B cell (primary cell): ENCODE measurements around the gene SIGLEC14.

Source experiments
- CTCF ChIP-seq: fragments of 200-600 bp; IDR thresholded peaks from one replicate; pipeline ENCODE4 v1.8.0; 2022; ENCODE audit warnings: antibody characterized with exemption, mild to moderate bottlenecking
- EZH2 ChIP-seq: IDR thresholded peaks from 2 replicates; pipeline ENCODE4 v1.6.1; 2012; ENCODE audit warnings: borderline replicate concordance, low read depth, mild to moderate bottlenecking, moderate library complexity, low read length; ENCODE audit not compliant: insufficient read depth, poor library complexity, severe bottlenecking

- TF ChIP-seq CTCF (no peak), EZH2 (no peak)
Measured at GRCh38 chr19:51695702-51696315, 49.2 kb upstream of the SIGLEC14 start.
